Testis (tissue), 3 donors: ENCODE data around the gene MYOD1. TPM values are rescaled to one million over a fixed set of nuclear protein-coding genes. Genes with fewer than 3 reads are reported as not detected.

Source experiments
- DNase-seq: peaks from one replicate; pipeline ENCODE4 v3.0.0-alpha.2; 2019
- H3K27ac ChIP-seq, 2 donors: fragments of 200-600 bp; sonication (generic); one replicate each; pipeline ENCODE4 v1.5.1; 2019
- H3K27me3 ChIP-seq: fragments of 200-600 bp; sonication (generic); one replicate; pipeline ENCODE4 v1.5.1; 2019
- H3K36me3 ChIP-seq: fragments of 200-600 bp; sonication (generic); one replicate; pipeline ENCODE4 v1.5.1; 2017; ENCODE audit warnings: low read depth; ENCODE audit errors: missing control alignments
- H3K4me1 ChIP-seq: fragments of 200-600 bp; sonication (generic); one replicate; pipeline ENCODE4 v1.5.1; 2019
- H3K4me3 ChIP-seq, 2 donors: fragments of 200-600 bp; sonication (generic); one replicate each; pipeline ENCODE4 v1.5.1; 2017 to 2019
- H3K9me3 ChIP-seq: fragments of 200-600 bp; sonication (generic); one replicate; pipeline ENCODE4 v1.5.1; 2017
- CTCF ChIP-seq, 3 experiments: fragments of 450-650 bp in 2 of 3; fragments of 200-600 bp in 1 of 3; sonication (generic) in 1 of 3; IDR thresholded peaks; one replicate each; pipeline ENCODE4 v1.5.1; 2016 to 2019; ENCODE audit warnings: antibody characterized with exemption in 3 of 3, mild to moderate bottlenecking in 2 of 3, moderate library complexity in 1 of 3
- POLR2A ChIP-seq: fragments of 450-650 bp; IDR thresholded peaks from one replicate; pipeline ENCODE4 v1.6.1; 2017; ENCODE audit warnings: antibody characterized with exemption, mild to moderate bottlenecking, moderate library complexity
- WGBS, 2 donors: methylation state at CpG; one replicate each; pipeline ENCODE4 v1.1.5; 2018; 5-methylcytosine and 5-hydroxymethylcytosine counted together
- intact Hi-C: fragments of 100-400 bp; cut with DNase I; formaldehyde crosslinking; loops from one replicate; pipeline ENCODE4 v1.15.1; 2023; ENCODE audit warnings: low total_unique reads
- polyA plus RNA-seq: library from polyadenylated mRNA; stranded (reverse); fragments of 350-450 nt; fragmentation: Illumina TruSeq; extraction: RNeasy Lipid Tissue Mini Kit (QIAGEN cat#74804); gene quantifications from one replicate; pipeline ENCODE4 v1.2.3, GENCODE V29; 2014; ENCODE audit warnings: low read depth, low replicate concordance; ENCODE audit not compliant: insufficient read depth
- total RNA-seq, 2 donors: library from RNA; depleted of rRNA; stranded (reverse); fragments of >200 nt; gene quantifications; one replicate each; pipeline ENCODE4 v1.2.3, GENCODE V29; 2016

Gene MYOD1
- total and polyA plus RNA-seq, 3 donors from 2014 or later = 0.69 to 1.6 (median 1.4) TPM

GRCh38 chr11:17691550-17691949, 27.8 kb upstream of the MYOD1 start:
- Histone ChIP-seq H3K9me3 (no peaks in the 10 kb centered on the region), H3K4me1 (no peaks in the 10 kb centered on the region), H3K36me3 (no peaks in the 10 kb centered on the region), H3K27ac (no peak overlapping the region), H3K4me3 (no peak overlapping the region), H3K27me3 (no peaks in the 10 kb centered on the region)
- DNase-seq = no peak
- WGBS, 2 donors = 54 to 74% methylated on average over 2 of the region's 2 CpGs
- TF ChIP-seq CTCF (IDR thresholded peaks at IDR 0.05) (no peak), POLR2A (no peak)
- intact Hi-C loops = no loop called here

- WGBS, 2 donors = 72 to 79% methylated on average over 10 of the region's 10 CpGs
- Histone ChIP-seq H3K9me3 (no peaks in the 10 kb centered on the region), H3K36me3 (no peaks in the 10 kb centered on the region), H3K27me3 (no peaks in the 10 kb centered on the region), H3K4me1 (no peaks in the 10 kb centered on the region), H3K27ac (no peak overlapping the region), H3K4me3 (no peak overlapping the region)
- intact Hi-C loops = no loop called here
- DNase-seq = no peak
- TF ChIP-seq CTCF (IDR thresholded peaks at IDR 0.05) (no peak), POLR2A (no peak)
Measured at GRCh38 chr11:17691976-17692375, 27.4 kb upstream of the MYOD1 start.

GRCh38 chr11:17692931-17693330, 26.4 kb upstream of the MYOD1 start:
- no peak for DNase-seq
- Histone ChIP-seq H3K27me3 (no peaks in the 10 kb centered on the region), H3K4me1 (no peaks in the 10 kb centered on the region), H3K4me3 (no peak overlapping the region), H3K9me3 (no peaks in the 10 kb centered on the region), H3K36me3 (no peaks in the 10 kb centered on the region), H3K27ac (no peak overlapping the region)
- TF ChIP-seq POLR2A = no peak
- no peak for TF ChIP-seq CTCF (IDR thresholded peaks at IDR 0.05)
- intact Hi-C loops = no loop called here
- 74 to 79% methylated on average over 3 to 7 of the region's 7 CpGs for WGBS, 2 donors

- H3K36me3 ChIP-seq = no peaks in the 10 kb centered on the region
Measured at GRCh38 chr11:17693531-17693930, 25.8 kb upstream of the MYOD1 start.

More at GRCh38 chr11:17693531-17693930, 25.8 kb upstream of the MYOD1 start:
- Histone ChIP-seq H3K27me3 (no peaks in the 10 kb centered on the region), H3K27ac (no peak overlapping the region), H3K9me3 (no peaks in the 10 kb centered on the region), H3K4me3 (no peak overlapping the region), H3K4me1 (no peaks in the 10 kb centered on the region)
- no peak for DNase-seq
- intact Hi-C loops = no loop called here
- no peak for TF ChIP-seq CTCF (IDR thresholded peaks at IDR 0.05)
- TF ChIP-seq POLR2A = no peak
- WGBS, 2 donors = 71 to 72% methylated on average over 4 of the region's 4 CpGs
